Measurements from ENCODE around the gene HOTAIR.

HOTAIR gene

DNA sequence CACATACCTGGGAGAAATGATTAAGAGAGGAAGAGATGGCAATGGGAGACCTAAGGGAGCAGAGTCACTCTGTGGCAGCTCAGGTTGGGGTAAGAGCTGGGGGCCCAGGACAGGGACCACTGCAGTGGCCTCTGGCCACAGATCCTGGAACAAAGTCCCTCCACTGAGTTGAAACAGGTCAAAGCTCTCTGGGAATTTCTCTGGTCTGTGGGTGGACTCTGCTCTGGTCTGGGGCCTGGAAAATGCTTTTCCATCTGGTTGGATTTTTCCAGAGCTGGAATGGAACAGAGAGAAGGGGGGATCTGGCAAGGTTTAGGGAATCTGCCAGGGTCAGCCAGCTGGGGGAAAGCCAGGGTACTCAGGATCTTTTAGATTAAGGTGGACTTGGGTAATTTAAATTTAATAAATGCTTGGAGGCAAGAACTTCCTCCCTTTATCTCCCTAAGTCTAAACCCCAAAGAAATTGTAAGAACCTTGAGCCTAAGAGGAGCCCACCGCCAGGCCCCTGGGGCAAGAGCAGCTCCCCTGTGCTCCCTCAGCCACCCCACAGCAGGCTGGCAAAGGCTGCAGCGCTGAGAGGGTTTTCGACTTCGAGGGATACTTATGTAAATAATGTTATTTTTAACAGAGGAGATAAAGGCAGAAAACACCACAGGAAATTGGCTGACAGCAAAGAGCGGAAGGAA lies 13.9 kb upstream of the HOTAIR start:
- no peak for DNase-seq (ENCODE audit: low read depth, low spot score)

DNA sequence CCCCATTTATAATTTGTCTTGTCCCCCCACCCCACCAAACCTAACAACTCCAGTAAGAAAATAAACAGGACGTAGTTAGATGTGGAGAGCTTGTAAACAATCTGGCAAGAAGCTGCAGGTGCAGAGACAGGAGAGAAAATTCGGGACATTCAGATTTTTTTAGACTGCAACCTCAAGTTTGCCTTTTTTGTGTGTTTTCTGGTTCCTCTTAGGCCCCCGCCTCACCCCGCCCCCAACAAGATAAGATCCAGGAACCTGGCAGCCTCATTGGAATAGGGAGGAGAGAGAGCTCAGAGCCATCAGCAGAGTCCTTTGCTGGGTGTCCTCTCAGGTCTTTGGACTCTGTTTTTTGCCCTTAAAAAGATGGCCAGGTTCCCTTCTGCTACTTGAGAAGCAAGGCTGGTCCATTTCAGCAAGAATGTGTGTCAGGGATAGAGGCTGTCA lies 13.1 kb upstream of the HOTAIR start:
- no peak for DNase-seq (ENCODE audit: low read depth, low spot score)

DNA sequence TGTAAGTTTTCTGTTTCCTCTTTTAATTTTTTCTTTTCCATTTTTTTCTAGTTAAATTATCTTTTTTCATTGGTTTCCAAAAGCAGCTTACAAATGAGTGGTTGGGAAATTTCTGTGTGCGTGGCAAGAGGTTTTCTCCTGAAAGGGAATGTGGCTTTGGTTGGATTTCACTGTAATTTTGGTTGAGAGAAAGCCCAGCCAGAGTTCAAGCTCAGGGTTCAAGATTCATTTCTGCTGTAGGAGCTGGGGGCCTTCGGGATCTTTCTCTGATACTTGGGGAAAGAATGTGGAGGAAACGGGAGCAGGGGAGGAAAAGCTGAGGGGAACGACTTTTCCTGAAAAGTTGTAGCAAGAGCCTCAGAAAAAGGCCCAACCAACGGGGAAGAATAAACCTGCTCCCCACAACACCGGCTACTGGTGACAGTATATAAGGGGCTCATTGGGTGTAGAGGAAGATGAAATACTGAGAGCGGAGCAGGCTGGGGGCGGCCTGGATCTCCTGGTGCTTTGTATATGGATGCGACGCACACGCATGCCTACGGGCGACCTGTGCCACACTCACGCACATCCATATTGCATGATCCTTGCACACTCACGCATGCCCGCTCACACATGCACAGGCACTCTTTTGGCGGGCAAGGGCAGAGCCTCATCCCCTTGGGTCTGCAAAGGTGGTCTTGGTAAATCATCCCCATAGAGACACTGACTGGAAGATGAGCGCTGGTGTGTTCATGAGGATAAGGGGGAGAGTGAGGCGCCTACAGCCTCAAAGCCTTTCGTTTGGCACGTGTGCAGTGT lies 12.1 kb upstream of the HOTAIR start:
- no peak for DNase-seq (ENCODE audit: low read depth, low spot score)

DNA sequence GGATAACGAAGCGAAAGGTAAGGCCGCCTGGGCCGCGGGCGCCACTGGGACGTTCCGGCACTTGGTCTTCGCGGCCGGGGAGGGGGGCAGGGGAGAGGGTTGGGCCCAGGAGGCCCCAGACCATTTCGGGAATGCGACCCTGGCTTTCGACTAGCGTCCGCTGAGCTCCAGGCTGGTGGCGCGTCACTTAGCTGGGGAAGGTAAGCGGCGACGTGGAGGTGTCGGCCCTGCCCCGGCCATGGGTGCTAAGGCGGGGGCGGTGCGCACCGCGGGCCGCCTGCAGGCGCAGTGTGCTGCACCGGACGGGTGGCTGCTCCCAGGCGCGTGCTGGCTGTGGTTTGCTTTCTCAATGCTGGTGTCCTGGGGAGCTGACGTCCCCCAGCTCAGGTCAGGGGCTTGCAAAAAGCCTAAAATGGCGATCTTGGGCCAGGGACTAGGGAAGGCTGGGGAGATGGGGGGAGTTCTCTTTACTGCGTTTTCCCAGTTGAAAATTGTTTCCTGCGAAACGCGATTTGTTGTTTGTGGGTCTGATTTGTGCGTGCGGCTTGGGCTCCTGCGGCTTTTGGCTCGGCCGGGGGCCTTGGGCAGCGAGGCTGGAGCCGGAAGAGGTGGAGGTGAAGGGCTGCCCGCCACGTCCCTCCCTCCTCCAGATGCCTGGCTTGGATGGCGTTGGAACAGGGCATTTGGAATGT lies 11.4 kb upstream of the HOTAIR start:
- no peak for DNase-seq (ENCODE audit: low read depth, low spot score)

DNA sequence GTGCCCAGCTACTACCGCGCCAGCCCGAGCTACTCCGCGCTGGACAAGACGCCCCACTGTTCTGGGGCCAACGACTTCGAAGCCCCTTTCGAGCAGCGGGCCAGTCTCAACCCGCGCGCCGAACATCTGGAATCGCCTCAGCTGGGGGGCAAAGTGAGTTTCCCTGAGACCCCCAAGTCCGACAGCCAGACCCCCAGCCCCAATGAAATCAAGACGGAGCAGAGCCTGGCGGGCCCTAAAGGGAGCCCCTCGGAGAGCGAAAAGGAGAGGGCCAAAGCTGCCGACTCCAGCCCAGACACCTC lies 10.9 kb upstream of the HOTAIR start:
- DNase-seq (ENCODE audit: low read depth, low spot score), result no peak

DNA sequence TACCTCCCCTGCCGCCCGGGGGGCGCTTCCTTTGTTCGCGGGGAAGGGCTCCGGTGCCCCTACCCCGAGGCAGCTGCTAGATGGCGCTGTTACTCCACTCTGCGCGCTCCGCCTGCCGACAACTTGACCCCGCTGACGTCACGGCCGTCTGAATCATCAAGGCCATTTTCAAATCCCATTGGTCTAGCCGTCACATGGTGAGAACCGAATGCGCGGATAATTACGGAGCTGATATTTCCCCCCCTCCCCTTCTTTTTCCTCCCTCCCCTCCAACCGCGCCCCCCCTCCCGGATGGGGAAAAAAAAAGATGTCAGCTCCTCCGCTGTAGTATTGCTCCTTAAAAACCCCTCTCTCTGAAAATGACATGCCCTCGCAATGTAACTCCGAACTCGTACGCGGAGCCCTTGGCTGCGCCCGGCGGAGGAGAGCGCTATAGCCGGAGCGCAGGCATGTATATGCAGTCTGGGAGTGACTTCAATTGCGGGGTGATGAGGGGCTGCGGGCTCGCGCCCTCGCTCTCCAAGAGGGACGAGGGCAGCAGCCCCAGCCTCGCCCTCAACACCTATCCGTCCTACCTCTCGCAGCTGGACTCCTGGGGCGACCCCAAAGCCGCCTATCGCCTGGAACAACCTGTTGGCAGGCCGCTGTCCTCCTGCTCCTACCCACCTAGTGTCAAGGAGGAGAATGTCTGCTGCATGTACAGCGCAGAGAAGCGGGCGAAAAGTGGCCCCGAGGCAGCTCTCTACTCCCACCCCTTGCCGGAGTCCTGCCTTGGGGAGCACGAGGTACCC lies 10.3 kb upstream of the HOTAIR start, which contains the start of gene HOXC10:
Gene HOXC10 (plus strand): TSS at position 246 of the 791 bp plus-strand sequence. CDS start 114 bp downstream, at position 360.
- DNase-seq (ENCODE audit: low read depth, low spot score), result no peak

DNA sequence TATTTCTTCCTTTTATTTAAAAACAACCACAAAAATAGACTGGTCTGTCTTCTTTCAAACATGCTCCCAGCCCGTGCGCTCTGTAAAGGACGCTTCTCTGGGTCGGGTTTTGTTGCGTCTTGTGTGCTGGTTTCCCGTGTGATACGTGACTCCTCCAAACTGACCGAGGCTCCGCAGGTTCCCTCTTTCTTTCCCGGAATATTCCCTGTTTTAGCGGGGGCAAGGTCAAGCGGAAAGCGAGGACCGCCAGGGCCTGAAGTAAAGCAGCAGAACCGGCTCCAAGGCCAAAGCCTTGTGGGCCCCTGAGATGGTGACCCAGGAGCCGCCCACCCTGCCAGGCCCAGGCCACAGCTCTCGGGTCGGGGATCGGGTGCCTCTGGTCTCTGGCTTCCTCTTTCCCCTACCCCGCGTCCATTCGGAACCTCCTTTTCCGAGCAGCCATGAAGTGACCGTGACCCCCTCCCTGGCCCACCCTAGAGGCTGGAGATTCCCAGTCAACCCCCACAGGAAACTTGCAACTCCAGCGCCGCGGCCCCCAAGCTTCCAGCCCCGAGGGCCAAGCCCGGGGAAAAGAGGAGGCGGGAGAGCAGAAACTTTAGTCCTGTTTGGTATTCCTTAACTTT lies 9.3 kb upstream of the HOTAIR start:
- DNase-seq (ENCODE audit: low read depth, low spot score), result no peak

DNA sequence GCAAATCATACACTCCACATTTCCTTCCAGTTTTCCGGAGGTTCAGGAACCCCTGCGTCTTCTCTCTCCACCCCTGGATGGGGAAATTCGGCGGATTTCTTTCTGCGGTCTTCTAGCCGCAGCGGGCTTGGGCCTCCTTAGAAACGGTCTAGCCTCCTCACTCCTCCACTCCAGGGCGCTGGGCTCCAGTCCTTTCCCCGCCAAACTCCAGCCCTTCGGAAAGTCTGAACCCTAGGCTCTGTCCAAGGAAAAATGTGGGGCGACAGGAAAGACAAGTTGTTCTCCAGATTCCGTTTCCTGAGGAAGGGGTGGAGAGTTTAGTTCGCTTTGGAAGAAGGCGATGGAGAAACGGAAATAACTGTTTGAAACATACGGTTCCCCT lies 8.8 kb upstream of the HOTAIR start:
- no peak for DNase-seq (ENCODE audit: low read depth, low spot score)

DNA sequence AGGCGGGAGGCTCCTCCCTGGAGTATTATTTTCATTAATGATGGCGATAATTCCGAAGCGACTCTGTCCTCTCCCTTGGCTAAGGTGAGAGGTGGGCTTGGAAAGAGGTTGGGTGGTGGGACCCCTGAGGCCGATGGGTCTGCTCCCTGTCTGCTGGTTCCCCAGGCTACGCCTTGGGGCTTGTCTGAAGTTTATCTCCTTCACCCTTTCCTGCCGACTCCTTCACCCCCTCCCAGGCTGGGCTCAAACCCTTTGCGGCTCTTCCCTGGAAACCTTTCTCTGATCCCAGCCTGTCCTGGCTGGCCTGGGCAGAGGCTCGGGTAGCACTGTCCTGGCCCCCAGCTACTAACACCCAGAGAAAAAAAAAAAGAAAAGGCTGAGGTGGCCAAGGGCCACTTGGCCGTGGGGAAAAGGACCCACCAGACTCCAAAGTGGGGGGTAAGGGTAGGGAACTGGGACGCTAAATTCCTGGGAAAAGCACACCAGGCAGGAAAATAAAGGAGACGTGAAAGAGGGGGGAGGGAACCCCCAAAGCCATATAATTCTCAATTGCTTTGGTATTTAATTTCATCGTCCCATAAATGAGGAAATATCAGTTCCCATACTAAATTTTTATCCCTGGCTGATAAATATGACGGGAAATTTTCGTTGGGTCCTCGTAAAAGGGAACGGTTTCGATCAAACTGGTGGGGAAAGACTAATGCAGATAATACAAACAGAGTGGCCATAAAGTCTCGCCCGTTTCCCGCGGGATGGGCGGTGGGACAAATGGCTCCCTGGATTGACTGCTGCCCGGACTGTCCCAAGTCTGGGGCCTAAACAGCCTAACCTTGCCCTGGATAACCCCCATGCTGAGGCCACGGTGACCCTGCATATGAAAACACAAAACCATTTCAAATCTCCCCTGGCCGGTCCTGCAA lies 8.2 kb upstream of the HOTAIR start:
- DNase-seq (ENCODE audit: low read depth, low spot score), result no peak

DNA sequence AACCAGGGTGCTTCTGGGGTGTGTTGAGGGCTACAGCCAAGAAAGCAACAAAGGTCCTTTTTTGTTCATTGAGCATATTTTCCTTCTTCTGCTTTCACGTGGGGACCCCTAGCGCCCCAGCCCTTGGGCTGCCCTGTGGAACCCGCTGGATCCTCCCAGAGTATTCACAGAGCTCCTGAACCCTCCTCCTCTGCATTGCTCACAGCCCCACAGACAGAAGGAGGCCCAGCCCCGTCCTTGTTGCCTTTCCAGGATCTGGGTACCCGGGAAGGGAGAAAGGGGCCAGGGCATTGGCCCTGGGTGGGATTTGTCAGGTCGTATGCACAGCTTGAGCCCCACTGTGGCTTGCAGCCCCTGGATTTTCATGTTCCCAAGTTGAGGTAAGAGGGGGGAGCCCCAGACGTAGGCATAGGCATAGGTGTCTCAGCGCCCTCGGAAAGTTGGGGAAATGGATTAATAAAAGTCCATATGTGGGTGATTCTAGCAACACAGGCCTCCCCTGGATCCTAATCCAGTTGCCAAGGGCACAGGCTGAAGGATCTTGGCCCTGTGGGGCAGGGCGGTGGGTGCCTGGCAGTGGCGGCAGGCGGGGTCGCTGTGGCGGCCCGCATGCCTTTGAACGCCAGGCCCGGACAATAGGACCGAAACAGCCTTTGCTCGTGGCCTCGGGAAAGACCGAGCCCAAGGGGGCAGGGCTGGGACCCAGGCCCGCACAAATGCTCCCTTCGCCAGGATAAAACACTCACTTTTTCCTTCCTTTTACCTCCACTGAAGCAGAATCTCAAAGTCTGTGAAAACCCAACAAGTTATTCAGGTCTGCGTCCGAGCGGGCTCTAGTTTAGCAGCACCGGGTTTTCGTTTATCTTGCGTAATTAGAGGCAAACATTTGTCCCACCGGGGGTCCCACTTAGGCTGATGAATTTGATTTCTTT lies 7.1 kb upstream of the HOTAIR start:
- no peak for DNase-seq (ENCODE audit: low read depth, low spot score)

DNA sequence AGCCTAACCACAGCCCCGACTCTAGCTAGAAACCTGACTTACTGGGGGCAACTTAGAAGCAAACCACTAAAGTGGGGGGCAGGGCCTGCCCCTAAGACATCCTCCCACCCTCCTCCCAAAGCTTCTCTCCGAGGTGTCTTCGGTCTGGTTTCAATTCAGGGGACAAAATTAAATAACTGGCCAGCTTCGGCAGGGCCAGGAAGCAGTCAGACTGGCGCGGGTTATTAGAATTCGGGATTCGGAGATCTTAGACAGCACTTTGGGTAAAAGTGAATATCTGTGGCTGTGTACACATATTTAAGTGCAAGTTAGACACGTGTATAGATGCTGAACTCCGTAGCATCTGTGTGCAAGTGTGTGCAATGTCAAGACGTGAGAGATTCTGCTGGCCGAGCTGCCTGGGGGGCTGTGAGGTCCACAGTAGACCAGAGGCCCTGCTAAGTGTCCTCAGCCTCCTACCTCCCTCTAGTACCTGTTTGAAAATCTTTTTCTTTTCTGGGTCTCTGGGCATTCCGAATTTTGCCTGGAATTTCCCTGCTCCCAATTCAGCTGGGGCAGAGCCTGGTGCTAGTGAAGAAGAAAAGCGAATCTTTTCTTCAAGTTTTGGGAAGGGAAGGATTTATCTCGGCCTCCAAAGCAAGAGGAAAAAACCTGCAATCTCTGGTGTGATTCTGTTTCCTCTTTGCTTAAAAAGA lies 6.2 kb upstream of the HOTAIR start:
- DNase-seq (ENCODE audit: low read depth, low spot score), result no peak

DNA sequence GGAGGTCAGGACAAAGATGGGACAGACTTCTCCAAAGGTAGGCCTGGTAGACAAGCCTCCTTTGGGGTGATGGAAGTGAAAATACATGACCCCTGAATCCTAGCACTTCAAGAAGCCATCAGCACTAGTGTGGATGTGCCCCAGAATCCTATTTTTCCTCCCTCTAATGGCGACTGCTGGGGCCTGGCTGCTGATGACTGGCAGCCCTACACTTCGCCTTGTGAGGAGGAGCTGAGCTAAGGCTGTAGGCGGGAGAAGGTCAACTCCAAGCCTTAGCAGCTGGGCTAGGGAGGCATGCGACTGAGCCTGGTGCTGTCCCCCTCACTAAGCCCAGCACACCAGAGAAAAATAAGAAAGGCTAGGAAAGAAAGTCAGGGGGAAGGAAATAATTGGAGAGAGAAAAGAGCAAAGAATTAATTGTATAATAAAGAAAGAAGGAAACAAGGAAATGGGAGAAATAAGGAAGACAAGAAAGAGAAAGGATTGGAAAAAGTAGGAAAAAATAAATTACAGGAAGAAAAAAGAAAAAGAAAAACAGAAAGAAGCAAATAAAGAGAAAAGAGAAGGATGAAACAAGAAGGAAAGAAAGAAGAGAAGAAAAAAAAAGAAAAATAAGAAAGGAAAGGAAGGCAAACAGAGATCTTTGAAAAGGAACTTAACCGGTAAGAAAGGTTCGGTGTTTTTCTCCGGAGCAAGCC lies 5.5 kb upstream of the HOTAIR start:
- DNase-seq (ENCODE audit: low read depth, low spot score), result no peak

DNA sequence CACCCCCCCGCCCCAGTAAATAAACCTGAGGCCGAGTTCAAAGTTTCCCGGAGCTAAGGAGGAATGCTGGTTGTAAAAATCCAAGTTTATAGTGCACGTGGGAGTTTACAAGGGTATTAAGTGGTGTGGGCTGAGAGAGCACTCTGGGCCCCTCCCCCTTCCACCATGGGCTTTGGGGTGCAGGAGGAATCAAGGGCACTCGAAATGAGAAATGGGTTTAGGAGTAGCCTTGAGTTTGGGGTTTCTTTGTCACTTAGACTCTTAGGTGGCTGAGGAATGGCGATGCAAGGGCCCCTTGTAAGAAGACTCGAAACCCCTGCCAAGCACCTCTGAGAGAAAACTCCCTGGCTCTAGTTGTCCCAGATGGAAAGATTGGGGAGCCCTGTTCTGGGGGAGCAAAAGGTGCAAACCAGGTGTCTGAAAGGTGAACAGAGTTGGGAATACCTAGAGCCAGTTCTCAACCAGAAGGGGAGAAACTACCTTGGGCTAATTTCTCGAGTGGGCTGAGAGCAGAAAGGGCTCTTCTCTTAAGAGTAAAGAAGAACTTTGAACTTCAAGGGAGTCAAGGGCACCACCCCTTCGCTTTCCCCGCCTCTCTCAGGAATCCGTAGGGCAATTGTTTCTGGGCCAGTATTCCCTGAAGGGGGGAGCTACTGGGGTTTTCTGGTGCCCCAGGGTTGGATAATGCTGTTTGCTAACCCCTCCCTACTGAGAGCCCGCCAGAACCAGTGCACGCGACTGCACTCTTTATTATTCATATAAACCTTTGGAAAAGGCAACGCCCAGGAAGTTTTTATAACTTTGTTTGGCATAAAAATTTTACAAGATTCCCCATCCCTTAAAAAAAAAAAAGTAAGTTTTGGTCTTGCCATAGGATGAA lies 4.0 kb upstream of the HOTAIR start:
- no peak for DNase-seq (ENCODE audit: low read depth, low spot score)

DNA sequence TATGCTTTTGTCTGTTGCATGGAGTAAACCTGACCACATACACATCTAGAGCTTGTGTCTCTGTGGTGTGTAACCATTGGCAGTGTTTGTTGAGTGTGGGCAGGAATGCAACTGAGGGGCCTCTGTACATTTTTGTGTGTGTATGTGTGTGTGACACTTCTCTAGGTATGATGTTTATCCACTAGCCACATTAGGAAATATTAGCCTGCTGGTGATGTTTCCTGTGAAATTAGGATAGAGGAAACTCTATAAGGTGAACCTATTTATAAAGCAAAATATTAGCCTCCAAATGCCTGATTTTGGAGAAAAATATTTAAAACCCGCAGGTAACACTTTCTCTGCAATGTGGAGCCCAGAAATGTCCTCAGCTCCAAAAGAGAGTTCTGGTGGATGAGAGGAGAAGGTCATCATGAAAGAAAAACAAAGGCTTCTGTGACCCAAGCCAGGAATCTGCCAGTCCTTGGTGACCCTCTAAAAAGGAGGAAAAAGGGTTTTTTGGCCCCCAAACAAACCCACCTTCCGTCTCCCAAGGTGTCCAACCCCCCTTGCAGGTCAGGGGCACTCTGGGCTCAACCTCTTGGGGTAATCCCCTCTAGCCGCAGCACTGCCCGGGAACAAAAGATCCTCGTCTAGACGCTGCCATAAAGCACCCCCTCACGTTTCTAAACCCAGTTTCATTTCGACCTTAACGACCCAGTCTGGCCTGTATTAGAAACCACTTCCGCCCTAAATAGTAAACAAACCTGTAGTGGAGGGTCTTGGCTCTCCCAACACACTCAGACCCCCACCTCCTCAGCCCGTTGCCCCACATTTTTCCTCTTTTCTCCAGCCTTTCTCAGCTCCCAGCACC lies 3.1 kb upstream of the HOTAIR start:
- no peak for DNase-seq (ENCODE audit: low read depth, low spot score)

DNA sequence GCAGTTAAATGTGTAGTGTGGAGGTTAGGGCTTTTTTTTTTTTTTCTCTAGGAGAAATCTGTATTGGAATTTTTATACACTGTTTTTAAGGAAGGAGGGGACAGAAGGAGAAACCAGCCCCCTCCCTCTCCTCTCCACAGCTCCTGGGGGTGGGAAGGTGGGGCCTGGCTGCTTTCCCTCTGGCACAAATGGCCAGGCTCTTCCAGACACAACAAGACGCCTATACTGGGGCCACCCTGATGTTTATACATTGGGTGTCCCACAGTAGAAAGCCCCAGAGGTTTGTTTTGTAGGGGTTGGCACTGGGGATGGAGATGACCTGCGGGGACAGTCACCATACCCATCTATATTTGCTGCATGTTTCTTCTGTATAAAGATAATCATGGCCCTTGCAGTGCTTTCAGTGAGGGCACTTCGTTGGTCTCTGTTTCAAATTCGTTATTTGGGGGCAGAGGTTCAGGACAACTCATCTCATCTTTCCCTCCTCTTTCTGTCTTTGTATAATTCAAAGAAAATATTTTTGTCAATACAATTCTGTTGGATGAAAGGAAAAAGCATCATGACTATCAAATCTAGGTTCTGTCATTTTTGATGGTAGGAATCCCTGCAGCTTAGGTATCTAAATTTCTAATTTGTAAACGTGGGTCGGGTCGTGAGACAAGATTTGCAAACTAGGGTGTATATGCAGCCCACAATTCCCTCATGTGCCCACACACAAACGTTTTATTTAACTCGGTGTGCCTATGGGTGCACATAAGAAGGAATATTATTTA lies 2.3 kb upstream of the HOTAIR start:
- no peak for DNase-seq (ENCODE audit: low read depth, low spot score)
